Prostate gland (tissue), 2 donors: Measurements from ENCODE around the gene COL15A1. TPM values are rescaled to one million over a fixed set of nuclear protein-coding genes. Genes with fewer than 3 reads are reported as not detected.

Experiments used
- DNase-seq: peaks from one replicate; pipeline ENCODE4 v3.0.0-alpha.2; 2019; ENCODE audit warnings: low spot score
- H3K27ac ChIP-seq, 2 donors: fragments of 200-600 bp; sonication (generic); 2 replicates each; pipeline ENCODE4 v1.5.1; 2017 to 2019
- H3K27me3 ChIP-seq: fragments of 200-600 bp; sonication (generic); replicated peaks from 2 replicates; pipeline ENCODE4 v1.5.1; 2019; ENCODE audit not compliant: insufficient read depth
- H3K36me3 ChIP-seq, 2 donors: fragments of 200-600 bp; sonication (generic); 1 replicate in 1 of 2; 2 replicates in 1 of 2; pipeline versions ENCODE4 v1.5.1 to v1.8.1; 2017 to 2019
- H3K4me1 ChIP-seq: fragments of 200-600 bp; sonication (generic); replicated peaks from 2 replicates; pipeline ENCODE4 v1.5.1; 2019
- H3K4me3 ChIP-seq, 2 donors: fragments of 200-600 bp; sonication (generic); 2 replicates each; pipeline ENCODE4 v1.5.1; 2017 to 2019
- H3K9me3 ChIP-seq: fragments of 200-600 bp; sonication (generic); 2 replicates; pipeline ENCODE4 v1.5.1; 2017
- CTCF ChIP-seq, 4 experiments: fragments of 200-600 bp in 2 of 4; fragments of 450-650 bp in 2 of 4; sonication (generic) in 2 of 4; IDR thresholded peaks; 1 replicate in 3 of 4; 2 replicates in 1 of 4; pipeline ENCODE4 v1.5.1; 2016 to 2019; ENCODE audit warnings: antibody characterized with exemption in 4 of 4, mild to moderate bottlenecking in 2 of 4, moderate library complexity in 2 of 4
- POLR2A ChIP-seq: fragments of 450-650 bp; IDR thresholded peaks from one replicate; pipeline ENCODE4 v1.6.1; 2016; ENCODE audit warnings: antibody characterized with exemption, mild to moderate bottlenecking
- POLR2AphosphoS5 ChIP-seq: sonication (generic); formaldehyde crosslinking; IDR thresholded peaks from one replicate; pipeline ENCODE4 v1.6.1; 2017; ENCODE audit warnings: antibody characterized with exemption
- WGBS: methylation state at CpG from one replicate; pipeline ENCODE4 v1.1.5; 2018; 5-methylcytosine and 5-hydroxymethylcytosine counted together
- intact Hi-C: fragments of 100-400 bp; cut with DNase I; formaldehyde crosslinking; loops from one replicate; pipeline ENCODE4 v1.14.2; 2022
- total RNA-seq, 2 donors: library from RNA; depleted of rRNA; stranded (reverse); fragments of >200 nt; gene quantifications; one replicate each; pipeline ENCODE4 v1.1.0, GENCODE V29; 2016

COL15A1 gene
- total RNA-seq, 2 donors from 2014 or later: 10.3 to 79.9 TPM

GRCh38 chr9:99002706-99003105, 59.0 kb downstream of the COL15A1 start:
- Histone ChIP-seq H3K4me1 (no peaks in the 10 kb centered on the region), H3K36me3 (no peaks in the 10 kb centered on the region), H3K4me3 (no peak overlapping the region), H3K27me3 (no peaks in the 10 kb centered on the region), H3K9me3 (no peaks in the 10 kb centered on the region), H3K27ac (no peak overlapping the region)
- TF ChIP-seq POLR2A (no peak), POLR2AphosphoS5 (no peak), CTCF (IDR thresholded peaks at IDR 0.05) (no peak)
- DNase-seq: no peak
- intact Hi-C loops: no loop called here

GRCh38 chr9:99003308-99003707, 59.6 kb downstream of the COL15A1 start:
- Histone ChIP-seq H3K4me1 (no peaks in the 10 kb centered on the region), H3K9me3 (no peaks in the 10 kb centered on the region), H3K27ac (no peak overlapping the region), H3K36me3 (no peaks in the 10 kb centered on the region), H3K4me3 (no peak overlapping the region), H3K27me3 (no peaks in the 10 kb centered on the region)
- TF ChIP-seq POLR2AphosphoS5: no peak
- no peak for TF ChIP-seq POLR2A
- 92% methylated on average over 5 of the region's 5 CpGs for WGBS
- no peak for DNase-seq
- intact Hi-C loops: no loop called here

- TF ChIP-seq CTCF (IDR thresholded peaks at IDR 0.05) (no peak), POLR2A (no peak), POLR2AphosphoS5 (no peak)
- Histone ChIP-seq H3K27me3 (no peaks in the 10 kb centered on the region), H3K9me3 (no peaks in the 10 kb centered on the region), H3K4me3 (no peak overlapping the region), H3K36me3 (no peaks in the 10 kb centered on the region), H3K27ac (no peak overlapping the region), H3K4me1 (no peaks in the 10 kb centered on the region)
- DNase-seq: no peak
- WGBS: 96% methylated on average over 5 of the region's 5 CpGs
- intact Hi-C loops: no loop called here
These were observed 60.4 kb downstream of the COL15A1 start for GRCh38 chr9:99004115-99004514.

- 96% methylated on average over 16 of the region's 16 CpGs for WGBS
- no peak for DNase-seq
These were observed 61.2 kb downstream of the COL15A1 start for GRCh38 chr9:99004717-99005460.

GRCh38 chr9:99005651-99006050, 61.9 kb downstream of the COL15A1 start:
- H3K36me3 ChIP-seq: no peaks in the 10 kb centered on the region
- no peak for TF ChIP-seq POLR2A
- no peaks in the 10 kb centered on the region for H3K4me1 ChIP-seq
- H3K27ac ChIP-seq: no peak overlapping the region
- no peaks in the 10 kb centered on the region for H3K9me3 ChIP-seq
- intact Hi-C loops: no loop called here
- no peak for DNase-seq
- no peaks in the 10 kb centered on the region for H3K27me3 ChIP-seq
- H3K4me3 ChIP-seq: no peak overlapping the region
- 96% methylated on average over 6 of the region's 6 CpGs for WGBS

More at GRCh38 chr9:99004717-99005460, 61.2 kb downstream of the COL15A1 start:
- no peak overlapping the region for H3K4me3 ChIP-seq
- TF ChIP-seq CTCF (IDR thresholded peaks at IDR 0.05): no peak
- no peak for TF ChIP-seq POLR2A
- no peak for TF ChIP-seq POLR2AphosphoS5
- no peak overlapping the region for H3K27ac ChIP-seq
- no peaks in the 10 kb centered on the region for H3K36me3 ChIP-seq
- no peaks in the 10 kb centered on the region for H3K9me3 ChIP-seq
- H3K27me3 ChIP-seq: no peaks in the 10 kb centered on the region
- intact Hi-C loops: no loop called here
- no peaks in the 10 kb centered on the region for H3K4me1 ChIP-seq

GRCh38 chr9:99006511-99006910, 62.8 kb downstream of the COL15A1 start:
- no peak overlapping the region for H3K4me3 ChIP-seq
- DNase-seq: no peak
- H3K4me1 ChIP-seq: no peaks in the 10 kb centered on the region
- TF ChIP-seq POLR2AphosphoS5: no peak
- TF ChIP-seq CTCF (IDR thresholded peaks at IDR 0.05): no peak
- TF ChIP-seq POLR2A: no peak
- WGBS: 100% methylated on average over 1 of the region's 1 CpG
- no peaks in the 10 kb centered on the region for H3K36me3 ChIP-seq
- H3K27me3 ChIP-seq: no peaks in the 10 kb centered on the region
- intact Hi-C loops: no loop called here
- H3K9me3 ChIP-seq: no peaks in the 10 kb centered on the region
- H3K27ac ChIP-seq: no peak overlapping the region
